IMR-90 (cell line): ENCODE results near the gene CTNND2. TPM values are rescaled to one million over a fixed set of nuclear protein-coding genes. Genes with fewer than 3 reads are reported as not detected.

Source experiments
- ATAC-seq: fragments of 200-7000 bp; cut with Tn5 transposase; 2 replicates; pipeline ENCODE4 v1.9.1; 2020; ENCODE audit warnings: low read depth, mild to moderate bottlenecking, moderate library complexity
- BruUV-seq: library from RNA; stranded (reverse); fragments of 400-500 nt; replicated peaks from 2 replicates; lab custom pipeline; 2021; lab: Mats Ljungman, UMichigan
- CTCF ChIA-PET: fragments of 300-600 bp; formaldehyde crosslinking; extraction: SDS; loops from one replicate; lab custom pipeline; 2021; ENCODE audit warnings: antibody characterized with exemption; lab: Yijun Ruan, JAX
- POLR2A ChIA-PET: fragments of 300-600 bp; sonication (Branson Sonifier 250); formaldehyde crosslinking; loops from one replicate; lab custom pipeline; 2022; ENCODE audit warnings: antibody characterized with exemption; ENCODE audit not compliant: unreplicated experiment; lab: Charles Lee
- DNase-seq: peaks from one replicate; pipeline ENCODE4 v3.0.0; 2013
- H2AFZ ChIP-seq: replicated peaks from 2 replicates; pipeline ENCODE3; 2013; ENCODE audit warnings: low read length, mild to moderate bottlenecking; ENCODE audit not compliant: poor library complexity
- H2AK5ac ChIP-seq: 2 replicates; pipeline ENCODE4 v1.6.1; 2013; ENCODE audit warnings: low read depth, low read length, inconsistent platforms
- H2AK9ac ChIP-seq: replicated peaks from 2 replicates; pipeline ENCODE3; 2013; ENCODE audit warnings: mild to moderate bottlenecking, low read depth, low read length, moderate library complexity; ENCODE audit not compliant: poor library complexity
- H2BK120ac ChIP-seq: 2 replicates; pipeline ENCODE4 v1.6.1; 2013; ENCODE audit warnings: low read depth, low read length, inconsistent platforms
- H2BK15ac ChIP-seq: 3 replicates; pipeline ENCODE4 v1.6.1; 2013; ENCODE audit warnings: low read depth, low read length, inconsistent platforms
- H2BK20ac ChIP-seq: 2 replicates; pipeline ENCODE4 v1.6.1; 2013; ENCODE audit warnings: low read depth, mild to moderate bottlenecking, inconsistent platforms, low read length, moderate library complexity
- H2BK5ac ChIP-seq: 2 replicates; pipeline ENCODE4 v1.6.1; 2013; ENCODE audit warnings: mild to moderate bottlenecking, low read depth, low read length, inconsistent platforms; ENCODE audit not compliant: poor library complexity, severe bottlenecking
- H3K14ac ChIP-seq: replicated peaks from 2 replicates; pipeline ENCODE4 v1.6.1; 2013; ENCODE audit warnings: low read depth, low read length, inconsistent platforms
- H3K18ac ChIP-seq: 2 replicates; pipeline ENCODE4 v1.6.1; 2013; ENCODE audit warnings: low read depth, low read length, control low read depth
- H3K23ac ChIP-seq: 2 replicates; pipeline ENCODE4 v1.6.1; 2013; ENCODE audit warnings: low read depth, low read length, inconsistent platforms
- H3K27ac ChIP-seq: 2 replicates; pipeline ENCODE4 v1.5.1; 2013; ENCODE audit warnings: mild to moderate bottlenecking, control low read depth, low read length; ENCODE audit not compliant: insufficient read depth
- H3K27me3 ChIP-seq: 2 replicates; pipeline ENCODE4 v1.6.1; 2013; ENCODE audit warnings: low read length; ENCODE audit not compliant: control insufficient read depth, insufficient read depth
- H3K36me3 ChIP-seq: 2 replicates; pipeline ENCODE4 v1.6.1; 2013; ENCODE audit warnings: low read length, mixed read lengths; ENCODE audit not compliant: control insufficient read depth, insufficient read depth
- H3K4ac ChIP-seq: 2 replicates; pipeline ENCODE4 v1.6.1; 2013; ENCODE audit warnings: low read depth, low read length, inconsistent platforms
- H3K4me1 ChIP-seq: 2 replicates; pipeline ENCODE4 v1.6.1; 2013; ENCODE audit warnings: low read length, mixed read lengths; ENCODE audit not compliant: control insufficient read depth, insufficient read depth
- H3K4me2 ChIP-seq: 2 replicates; pipeline ENCODE4 v1.6.1; 2013; ENCODE audit warnings: low read depth, mild to moderate bottlenecking, control low read depth, low read length, moderate library complexity
- H3K4me3 ChIP-seq: 2 replicates; pipeline ENCODE4 v1.5.1; 2013; ENCODE audit warnings: low read depth, mild to moderate bottlenecking, control low read depth, low read length, moderate library complexity; ENCODE audit not compliant: insufficient read depth
- H3K56ac ChIP-seq: 2 replicates; pipeline ENCODE4 v1.6.1; 2013; ENCODE audit warnings: low read length, inconsistent platforms; ENCODE audit not compliant: insufficient read depth; ENCODE audit errors: extremely low read depth
- H3K79me1 ChIP-seq, 2 experiments: 2 replicates each; pipeline ENCODE4 v1.6.1; 2013; ENCODE audit warnings: low read length in 2 of 2, inconsistent platforms in 1 of 2, low read depth in 1 of 2
- H3K9ac ChIP-seq: 2 replicates; pipeline ENCODE4 v1.6.1; 2013; ENCODE audit warnings: low read depth, low read length, control low read depth
- H3K9me1 ChIP-seq: 2 replicates; pipeline ENCODE4 v1.6.1; 2013; ENCODE audit warnings: low read length, inconsistent platforms; ENCODE audit not compliant: insufficient read depth
- H3K9me3 ChIP-seq: 2 replicates; pipeline ENCODE4 v1.6.1; 2013; ENCODE audit warnings: low read length; ENCODE audit not compliant: control insufficient read depth, insufficient read depth
- H4K20me1 ChIP-seq: 2 replicates; pipeline ENCODE4 v1.6.1; 2013; ENCODE audit warnings: low read length, inconsistent platforms; ENCODE audit not compliant: insufficient read depth
- H4K5ac ChIP-seq: 2 replicates; pipeline ENCODE4 v1.6.1; 2013; ENCODE audit warnings: mild to moderate bottlenecking, low read depth, low read length, control low read depth
- H4K8ac ChIP-seq, 2 experiments: 2 replicates each; pipeline ENCODE4 v1.6.1; 2013; ENCODE audit warnings: low read depth in 2 of 2, low read length in 2 of 2, control low read depth in 1 of 2, inconsistent platforms in 1 of 2
- H4K91ac ChIP-seq: 2 replicates; pipeline ENCODE4 v1.6.1; 2013; ENCODE audit warnings: low read depth, low read length, inconsistent platforms; ENCODE audit not compliant: insufficient read depth
- BHLHE40 ChIP-seq: fragments of 150-350 bp; IDR thresholded peaks from 2 replicates; pipeline ENCODE4 v1.6.1; 2016; ENCODE audit warnings: mild to moderate bottlenecking, low read depth, low read length
- CEBPB ChIP-seq: IDR thresholded peaks from 2 replicates; pipeline ENCODE4 v1.6.1; 2012; ENCODE audit warnings: low read depth, low read length, improper control_type of control experiment
- CHD1 ChIP-seq: IDR thresholded peaks from 2 replicates; pipeline ENCODE4 v1.6.1; 2012; ENCODE audit warnings: low read depth, low read length, improper control_type of control experiment
- CTCF ChIP-seq: conservative IDR thresholded peaks from 2 replicates; pipeline ENCODE4 v1.5.1; 2012; ENCODE audit warnings: mild to moderate bottlenecking, low read depth, low read length, improper control_type of control experiment
- ELK1 ChIP-seq: fragments of 150-350 bp; IDR thresholded peaks from 2 replicates; pipeline ENCODE4 v1.6.1; 2016; ENCODE audit warnings: low read depth, mild to moderate bottlenecking, low read length, moderate library complexity, borderline replicate concordance
- FOS ChIP-seq: fragments of 150-350 bp; IDR thresholded peaks from 2 replicates; pipeline ENCODE4 v1.6.1; 2016; ENCODE audit warnings: low read depth, low read length
- MAFK ChIP-seq: IDR thresholded peaks from 2 replicates; pipeline ENCODE4 v1.6.1; 2012; ENCODE audit warnings: low read depth, low read length, improper control_type of control experiment
- MAZ ChIP-seq: IDR thresholded peaks from 2 replicates; pipeline ENCODE4 v1.6.1; 2012; ENCODE audit warnings: low read depth, mild to moderate bottlenecking, low read length, improper control_type of control experiment, moderate library complexity, borderline replicate concordance
- NFE2L2 ChIP-seq: fragments of 150-350 bp; IDR thresholded peaks from 2 replicates; pipeline ENCODE4 v1.6.1; 2016; ENCODE audit warnings: low read depth, mild to moderate bottlenecking, low read length
- POLR2A ChIP-seq: IDR thresholded peaks from 2 replicates; pipeline ENCODE4 v1.6.1; 2012; ENCODE audit warnings: mild to moderate bottlenecking, low read depth, low read length
- RAD21 ChIP-seq: IDR thresholded peaks from 2 replicates; pipeline ENCODE4 v1.6.1; 2012; ENCODE audit warnings: low read length, improper control_type of control experiment
- RFX5 ChIP-seq: IDR thresholded peaks from 2 replicates; pipeline ENCODE4 v1.8.0; 2012; ENCODE audit warnings: low read depth, mild to moderate bottlenecking, low read length, moderate library complexity
- SMC3 ChIP-seq: fragments of 150-350 bp; IDR thresholded peaks from 2 replicates; pipeline ENCODE4 v1.6.1; 2016; ENCODE audit warnings: low read depth, mild to moderate bottlenecking, antibody characterized with exemption, low read length, moderate library complexity
- USF2 ChIP-seq: fragments of 150-350 bp; IDR thresholded peaks from 2 replicates; pipeline ENCODE4 v1.6.1; 2017; ENCODE audit warnings: mild to moderate bottlenecking, antibody characterized with exemption, low read length, low read depth
- WGBS, 2 experiments: methylation state at CpG; one replicate each; pipeline versions ENCODE4 v1.1.5 to v1.1.7; 2013; ENCODE audit warnings: missing lambda C conversion rate in 2 of 2; ENCODE audit not compliant: insufficient read length in 1 of 2; ENCODE audit errors: extremely low coverage in 2 of 2; 5-methylcytosine and 5-hydroxymethylcytosine counted together
- dilution Hi-C: fragments of 300-500 bp; cut with HindIII; formaldehyde crosslinking; loops from one replicate; pipeline ENCODE4 v1.14.3; 2018; ENCODE audit warnings: low sequenced_read_pairs; ENCODE audit not compliant: unreplicated experiment
- in situ Hi-C: fragments of 300-500 bp; cut with MboI; formaldehyde crosslinking; loops from 3 replicates; pipeline ENCODE4 v1.14.3; 2019; ENCODE audit warnings: low sequenced_read_pairs, inconsistent platforms, mixed read lengths
- intact Hi-C: fragments of 100-400 bp; cut with micrococcal nuclease; formaldehyde crosslinking; loops from 2 replicates; pipeline ENCODE4 v1.10.0; 2022
- polyA plus RNA-seq, 3 experiments: library from polyadenylated mRNA; depleted of rRNA; stranded (reverse); fragments of >200 nt; gene quantifications; 2 replicates each; pipeline ENCODE4 v1.2.3, GENCODE V29; 2012; ENCODE audit warnings: low replicate concordance in 1 of 3
- total RNA-seq: library from RNA; depleted of rRNA; stranded (reverse); fragments of >200 nt; gene quantifications from 2 replicates; pipeline ENCODE4 v1.2.3, GENCODE V29; 2012

The CTNND2 gene
- total and polyA plus RNA-seq, 2 of the 4 experiments (the other 2 are of a cell fraction) = not detected

DNA sequence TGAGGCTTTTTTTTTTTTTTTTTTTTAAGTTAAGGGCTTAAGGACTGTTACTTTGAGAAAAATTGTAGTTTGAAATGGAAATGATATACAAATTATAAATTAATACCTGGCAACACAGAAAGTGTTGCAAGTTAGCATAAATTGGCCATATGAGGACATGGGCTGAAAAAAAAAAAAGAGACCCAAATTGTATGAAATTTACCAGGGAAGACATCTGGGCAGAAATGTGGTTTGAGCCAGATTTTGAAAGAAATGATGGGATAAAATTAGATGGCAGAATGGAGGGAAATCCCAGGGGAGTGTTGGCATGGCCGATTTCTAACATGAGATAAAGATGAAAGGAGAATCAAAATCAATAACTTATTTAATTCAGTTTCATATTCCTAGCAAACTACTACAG, 472.1 kb downstream of the CTNND2 start:
- Histone ChIP-seq H2AFZ (no peak overlapping the region), H4K20me1 (no peaks in the 10 kb centered on the region), H3K4me3 (no peak overlapping the region), H3K4ac (no peak overlapping the region), H3K4me2 (no peak overlapping the region), H2BK20ac (no peak overlapping the region), H3K9ac (no peak overlapping the region), H3K79me1 (no peaks in the 10 kb centered on the region), H4K5ac (no peak overlapping the region), H3K14ac (no peak overlapping the region), H3K27ac (no peak overlapping the region), H2BK5ac (no peak overlapping the region), H3K23ac (no peak overlapping the region), H2BK15ac (no peak overlapping the region), H4K8ac (no peak overlapping the region), H3K36me3 (no peaks in the 10 kb centered on the region), H2BK120ac (no peak overlapping the region), H3K27me3 (no peaks in the 10 kb centered on the region), H3K4me1 (no peaks in the 10 kb centered on the region), H2AK5ac (no peak overlapping the region), H2AK9ac (no peak overlapping the region), H3K18ac (no peak overlapping the region), H4K91ac (no peak overlapping the region), H3K56ac (no peak overlapping the region), H3K9me1 (no peaks in the 10 kb centered on the region), H3K9me3 (0 out of 2 replicates have a peak, but pooled peaks cover 2% of the 10 kb centered on the region)
- ChIA-PET CTCF (no interaction called here), POLR2A (no interaction called here)
- BruUV-seq = no TSS peak
- no peak for ATAC-seq
- dilution Hi-C loops = no loop called here
- WGBS, 2 experiments = no CpG with 5 or more reads among the region's 1 CpG
- no peak for DNase-seq
- intact Hi-C loops = no loop called here
- in situ Hi-C loops = no loop called here
- TF ChIP-seq FOS = no peak
- no peak for TF ChIP-seq BHLHE40
- TF ChIP-seq RAD21 = no peak
- no peak for TF ChIP-seq CEBPB
- no peak for TF ChIP-seq MAFK
- no peak for TF ChIP-seq NFE2L2
- TF ChIP-seq USF2 = no peak
- no peak for TF ChIP-seq CHD1
- no peak for TF ChIP-seq ELK1
- TF ChIP-seq CTCF = no peak
- TF ChIP-seq RFX5 = no peak
- no peak for TF ChIP-seq MAZ
- no peak for TF ChIP-seq SMC3
- TF ChIP-seq POLR2A = no peak
